B cell (primary cell): ENCODE data around the gene SIAH3. TPM values are rescaled to one million over a fixed set of nuclear protein-coding genes. Genes with fewer than 3 reads are reported as not detected.
"Not testable (repeated sequence)": the region's sequence is repeated elsewhere in the genome, so short reads cannot be mapped to it uniquely, and the experiment has no call there.

Experiments
- ATAC-seq: fragments of 200-7000 bp; cut with Tn5 transposase; one replicate; pipeline ENCODE4 v1.10.0; 2021; ENCODE audit warnings: low read depth, mild to moderate bottlenecking, moderate number of reproducible peaks, moderate library complexity
- CTCF ChIA-PET: fragments of 350-600 bp; sonication (Branson Sonifier 250); formaldehyde crosslinking; loops from one replicate; lab custom pipeline; 2021; ENCODE audit warnings: antibody characterized with exemption, inconsistent platforms; lab: Charles Lee
- POLR2A ChIA-PET: fragments of 350-600 bp; sonication (Branson Sonifier 250); formaldehyde crosslinking; loops from one replicate; lab custom pipeline; 2021; ENCODE audit warnings: antibody characterized with exemption; lab: Charles Lee
- DNase-seq: peaks from one replicate; pipeline ENCODE4 v3.0.0; 2013
- H2AFZ ChIP-seq: 2 replicates; pipeline ENCODE4 v1.6.1; 2012; ENCODE audit warnings: mild to moderate bottlenecking, low read depth, low read length; ENCODE audit not compliant: insufficient read depth, poor library complexity, severe bottlenecking
- H3K27ac ChIP-seq, 2 donors: 1 replicate in 1 of 2; 2 replicates in 1 of 2; pipeline ENCODE4 v1.5.1; 2012 to 2013; ENCODE audit warnings: low read length in 2 of 2, mild to moderate bottlenecking in 2 of 2, moderate library complexity in 1 of 2
- H3K27me3 ChIP-seq, 4 experiments: fragments of 200-600 bp in 1 of 4; sonication (generic) in 1 of 4; replicated peaks in 1 of 4; 1 replicate in 2 of 4; 2 replicates in 2 of 4; pipeline versions ENCODE4 v1.6.1 to v1.7.0; 2013 to 2016; ENCODE audit warnings: low read length in 3 of 4, mild to moderate bottlenecking in 2 of 4, mixed read lengths in 1 of 4, moderate library complexity in 1 of 4; ENCODE audit not compliant: insufficient read depth in 4 of 4, control insufficient read depth in 3 of 4; ENCODE audit errors: control extremely low read depth in 1 of 4
- H3K36me3 ChIP-seq, 2 experiments: replicated peaks in 1 of 2; 1 replicate in 1 of 2; 2 replicates in 1 of 2; pipeline versions ENCODE4 v1.6.1 to v1.7.1; 2013; ENCODE audit warnings: low read length in 1 of 2; ENCODE audit not compliant: insufficient read depth in 2 of 2, control insufficient read depth in 1 of 2; ENCODE audit errors: control extremely low read depth in 1 of 2, extremely low read depth in 1 of 2
- H3K4me1 ChIP-seq, 2 donors: fragments of 200-600 bp in 1 of 2; sonication (generic) in 1 of 2; 1 replicate in 1 of 2; 2 replicates in 1 of 2; pipeline versions ENCODE4 v1.5.1 to v1.6.1; 2013 to 2017; ENCODE audit warnings: low read length in 2 of 2; ENCODE audit not compliant: control insufficient read depth in 2 of 2, insufficient read depth in 2 of 2
- H3K4me2 ChIP-seq: replicated peaks from 2 replicates; pipeline ENCODE3; 2012; ENCODE audit warnings: mild to moderate bottlenecking, low read depth, low read length; ENCODE audit not compliant: poor library complexity, severe bottlenecking
- H3K4me3 ChIP-seq, 5 experiments: fragments of 200-600 bp in 1 of 5; sonication (generic) in 1 of 5; 1 replicate in 3 of 5; 2 replicates in 2 of 5; pipeline versions ENCODE4 v1.5.1 to v1.7.0; 2011 to 2016; ENCODE audit warnings: low read length in 4 of 5, mild to moderate bottlenecking in 4 of 5, low read depth in 2 of 5, control low read depth in 1 of 5, moderate library complexity in 1 of 5; ENCODE audit not compliant: insufficient read depth in 1 of 5; ENCODE audit errors: control extremely low read depth in 1 of 5, extremely low read depth in 1 of 5
- H3K79me2 ChIP-seq: fragments of 200-600 bp; sonication (generic); one replicate; pipeline ENCODE4 v1.6.0; 2016; ENCODE audit warnings: low read length; ENCODE audit not compliant: control insufficient read depth, insufficient read depth
- H3K9ac ChIP-seq: fragments of 200-600 bp; sonication (generic); 2 replicates; pipeline ENCODE4 v1.6.1; 2017; ENCODE audit warnings: mild to moderate bottlenecking, low read length, moderate library complexity
- H3K9me3 ChIP-seq, 3 donors: one replicate each; pipeline versions ENCODE4 v1.6.1 to v1.7.1; 2013; ENCODE audit warnings: low read length in 2 of 3; ENCODE audit not compliant: control insufficient read depth in 2 of 3, insufficient read depth in 1 of 3; ENCODE audit errors: control extremely low read depth in 1 of 3
- H4K20me1 ChIP-seq: 2 replicates; pipeline ENCODE4 v1.6.0; 2012; ENCODE audit warnings: mild to moderate bottlenecking, low read length; ENCODE audit not compliant: insufficient read depth, control insufficient read depth, poor library complexity, severe bottlenecking
- H3K27ac Mint-ChIP-seq: one replicate; pipeline ENCODE4 v1.8.0; 2021; ENCODE audit warnings: mixed read lengths
- H3K27me3 Mint-ChIP-seq: one replicate; pipeline ENCODE4 v1.8.0; 2021; ENCODE audit warnings: mixed read lengths
- H3K4me1 Mint-ChIP-seq: one replicate; pipeline ENCODE4 v1.8.0; 2021; ENCODE audit warnings: mixed read lengths
- H3K4me3 Mint-ChIP-seq: one replicate; pipeline ENCODE4 v1.8.0; 2021; ENCODE audit warnings: mixed read lengths
- H3K9me3 Mint-ChIP-seq: one replicate; pipeline ENCODE4 v1.8.0; 2022; ENCODE audit warnings: mixed read lengths; ENCODE audit not compliant: insufficient read depth
- CTCF ChIP-seq: fragments of 200-600 bp; IDR thresholded peaks from one replicate; pipeline ENCODE4 v1.8.0; 2022; ENCODE audit warnings: antibody characterized with exemption, mild to moderate bottlenecking
- EZH2 ChIP-seq: IDR thresholded peaks from 2 replicates; pipeline ENCODE4 v1.6.1; 2012; ENCODE audit warnings: borderline replicate concordance, low read depth, mild to moderate bottlenecking, moderate library complexity, low read length; ENCODE audit not compliant: insufficient read depth, poor library complexity, severe bottlenecking
- WGBS: methylation state at CpG from one replicate; pipeline ENCODE4 v1.1.5; 2013; ENCODE audit warnings: missing lambda C conversion rate; ENCODE audit not compliant: insufficient coverage; 5-methylcytosine and 5-hydroxymethylcytosine counted together
- intact Hi-C: fragments of 100-400 bp; cut with micrococcal nuclease; formaldehyde crosslinking; loops from one replicate; pipeline ENCODE4 v1.10.0; 2022
- polyA plus RNA-seq: library from polyadenylated mRNA; depleted of rRNA; stranded (reverse); fragments of >200 nt; gene quantifications from 2 replicates; pipeline ENCODE4 v1.2.3, GENCODE V29; 2012
- total RNA-seq, 2 donors: library from RNA; stranded (reverse); fragments of 120-200 nt in 1 of 2; gene quantifications; 1 replicate in 1 of 2; 2 replicates in 1 of 2; pipeline versions ENCODE4 v1.2.3 to v1.2.4, GENCODE V29; 2013 to 2022

The SIAH3 gene
- total and polyA plus RNA-seq, 2 donors (not counting 1 experiment from before 2014, with no cell fraction given) = not detected

GRCh38 chr13:45763419-45763818 lies 88.1 kb downstream of the SIAH3 start:
- H3K79me2 ChIP-seq = no peaks in the 10 kb centered on the region
- no peaks in the 10 kb centered on the region for H3K36me3 ChIP-seq
- H3K9ac ChIP-seq = no peak overlapping the region
- ChIA-PET POLR2A (no interaction called here), CTCF (no interaction called here)
- no peaks in the 10 kb centered on the region for H3K9me3 Mint-ChIP-seq
- DNase-seq (no peak), ATAC-seq (no peak)
- H3K4me1 Mint-ChIP-seq = no peaks in the 10 kb centered on the region
- peaks cover 0 to under 1% (median 0%) of the 10 kb centered on the region in 3 donors for H3K9me3 ChIP-seq
- intact Hi-C loops = no loop called here
- no peak overlapping the region for H3K27ac Mint-ChIP-seq
- H2AFZ ChIP-seq = no peak overlapping the region
- peaks cover 0 to 3% (median 0%) of the 10 kb centered on the region in 4 experiments for H3K27me3 ChIP-seq
- no peak overlapping the region for H3K4me3 Mint-ChIP-seq
- no peaks in the 10 kb centered on the region for H3K4me1 ChIP-seq
- no peak overlapping the region for H3K4me3 ChIP-seq
- no peak overlapping the region for H3K4me2 ChIP-seq
- no peaks in the 10 kb centered on the region for H4K20me1 ChIP-seq
- TF ChIP-seq EZH2 = no peak
- TF ChIP-seq CTCF = no peak
- no peak overlapping the region for H3K27ac ChIP-seq
- 88% methylated on average over 3 of the region's 4 CpGs for whole genome bisulfite sequencing
- peaks cover 29% of the 10 kb centered on the region for H3K27me3 Mint-ChIP-seq

GRCh38 chr13:45757589-45757988 lies 94.0 kb downstream of the SIAH3 start:
- H3K27ac Mint-ChIP-seq, H3K79me2 ChIP-seq, ATAC-seq, H3K9me3 ChIP-seq, CTCF ChIA-PET, H3K4me1 ChIP-seq, H3K9me3 Mint-ChIP-seq, H3K27me3 ChIP-seq, H3K4me3 ChIP-seq, H3K4me3 Mint-ChIP-seq, H2AFZ ChIP-seq, DNase-seq, H3K4me1 Mint-ChIP-seq, H3K36me3 ChIP-seq, intact Hi-C loops, H3K27ac ChIP-seq, POLR2A ChIA-PET, H3K9ac ChIP-seq, H4K20me1 ChIP-seq, H3K4me2 ChIP-seq: not testable (repeated sequence)
- peaks cover 11% of the 10 kb centered on the region for H3K27me3 Mint-ChIP-seq
- no CpG with 5 or more reads among the region's 3 CpGs for WGBS

GRCh38 chr13:45756498-45756897 lies 95.1 kb downstream of the SIAH3 start:
- intact Hi-C loops, H3K4me2 ChIP-seq, H3K4me1 Mint-ChIP-seq, H3K9me3 ChIP-seq, CTCF ChIA-PET, H3K79me2 ChIP-seq, H3K36me3 ChIP-seq, H3K4me3 ChIP-seq, H3K4me1 ChIP-seq, POLR2A ChIA-PET, H2AFZ ChIP-seq, H3K27ac ChIP-seq, H3K9me3 Mint-ChIP-seq, H3K27me3 ChIP-seq, H3K4me3 Mint-ChIP-seq, H4K20me1 ChIP-seq, DNase-seq, H3K9ac ChIP-seq, H3K27ac Mint-ChIP-seq, ATAC-seq: not testable (repeated sequence)
- peaks cover 13% of the 10 kb centered on the region for H3K27me3 Mint-ChIP-seq
- no CpG with 5 or more reads among the region's 1 CpG for WGBS
